GM18520 (cell line): ENCODE measurements around the gene STK32B.

Source experiments
- ATAC-seq: cut with Tn5 transposase; IDR thresholded peaks from one replicate; pipeline ENCODE4 v1.9.1; 2021; ENCODE audit not compliant: unreplicated experiment

The STK32B gene

DNA sequence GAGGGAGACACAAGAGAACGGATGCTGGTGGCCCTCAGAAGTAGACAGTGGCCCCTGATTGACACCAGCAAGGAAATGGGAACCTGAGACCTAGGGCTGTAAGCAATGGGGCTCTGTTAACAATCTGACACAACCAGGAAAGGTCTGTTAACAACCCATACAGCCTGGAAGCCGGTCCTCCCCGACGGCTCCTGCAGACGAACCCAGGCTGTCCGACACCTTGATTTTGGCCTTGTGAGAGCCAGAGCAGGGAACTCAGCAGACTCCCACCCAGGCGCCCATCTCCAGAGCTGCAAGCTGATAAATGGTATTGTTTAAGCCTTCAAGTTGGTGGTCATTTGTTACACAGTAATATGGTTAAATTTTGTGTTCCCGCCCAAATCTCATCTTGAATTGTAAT, 21.8 kb upstream of the STK32B start:
- no peak for ATAC-seq

DNA sequence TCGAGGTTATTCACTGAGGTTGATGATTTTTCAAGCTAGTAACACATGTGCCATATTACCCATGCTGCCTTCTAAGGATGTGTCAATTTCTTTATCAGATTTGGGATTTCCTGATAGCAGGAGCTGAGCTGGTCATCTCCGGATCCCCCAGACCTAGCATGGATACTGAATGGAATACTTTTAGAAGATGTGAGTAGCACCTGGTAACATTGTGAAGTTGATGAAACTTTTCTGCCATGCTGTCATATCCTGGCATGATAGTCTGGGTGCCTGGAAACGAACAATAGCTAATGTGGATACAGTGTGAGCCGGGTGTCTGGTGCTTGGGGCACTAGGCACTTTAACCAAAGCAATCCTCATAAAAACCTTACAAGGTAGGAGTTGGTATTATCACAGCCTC, 21.1 kb upstream of the STK32B start:
- no peak for ATAC-seq

DNA sequence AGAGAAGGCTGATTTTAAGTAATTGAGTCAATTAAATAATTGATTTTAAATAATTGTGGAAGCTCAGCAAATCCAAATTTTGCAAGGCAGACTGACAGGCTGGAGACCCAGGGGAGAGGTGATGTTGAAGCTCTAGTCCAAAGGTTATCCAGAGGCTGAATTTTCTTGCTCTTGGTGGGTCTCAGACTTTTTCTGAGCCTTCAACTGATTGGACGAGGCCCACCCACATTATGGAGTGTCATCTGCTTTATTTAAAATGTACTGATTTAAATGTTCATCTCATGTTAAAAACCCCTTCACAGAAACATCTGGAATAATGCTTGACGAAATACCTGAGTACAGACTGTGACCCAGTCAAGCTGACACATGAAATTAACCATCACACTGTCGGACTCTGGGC, 20.4 kb upstream of the STK32B start:
- no peak for ATAC-seq

DNA sequence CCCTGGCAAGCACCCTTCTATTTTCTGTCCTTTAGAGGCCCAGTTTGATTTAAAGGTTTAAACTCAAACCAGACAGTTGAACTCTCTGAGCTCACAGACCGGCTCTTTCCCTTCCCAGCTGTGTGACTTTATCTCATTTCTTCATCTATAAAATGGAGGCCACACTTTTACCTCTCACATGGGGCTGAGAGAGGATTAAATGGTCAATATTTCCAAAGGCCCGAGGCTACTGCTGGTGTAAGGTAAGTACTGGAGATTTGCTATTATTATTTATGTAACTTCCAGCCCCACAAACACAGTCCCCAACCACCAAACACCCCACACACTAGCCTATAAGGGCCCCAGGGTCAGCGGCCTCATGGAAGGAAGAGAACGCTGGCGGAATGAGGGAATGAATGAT, 18.5 kb upstream of the STK32B start:
- ATAC-seq, result no peak

DNA sequence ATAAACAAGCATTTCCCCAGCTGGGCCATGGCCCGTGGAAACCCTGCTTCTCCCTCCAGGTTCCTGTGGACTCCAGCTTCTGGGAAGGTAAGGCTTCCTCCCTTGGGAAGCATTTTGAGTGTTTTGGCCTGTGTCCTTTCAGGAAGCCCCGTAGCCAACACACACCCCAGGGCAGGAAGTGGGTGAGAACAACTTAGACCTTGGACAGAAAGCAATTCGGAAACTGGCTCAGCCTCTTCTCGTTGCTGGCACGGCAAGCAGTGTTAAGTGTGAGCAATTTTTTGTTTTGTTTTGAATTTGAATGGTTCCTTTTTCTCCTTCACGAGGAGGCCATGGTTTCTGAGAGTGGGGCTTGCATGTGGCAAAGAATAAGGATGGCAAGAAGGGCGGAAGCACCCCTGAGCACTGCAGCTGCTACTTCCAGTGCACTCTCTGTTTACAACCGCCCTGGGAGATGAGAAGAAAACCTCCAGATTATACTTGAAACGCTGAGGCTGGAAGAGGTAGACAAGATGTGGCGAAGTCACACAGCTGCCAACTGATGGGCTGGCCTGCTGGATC, 17.9 kb upstream of the STK32B start:
- ATAC-seq, result no peak

DNA sequence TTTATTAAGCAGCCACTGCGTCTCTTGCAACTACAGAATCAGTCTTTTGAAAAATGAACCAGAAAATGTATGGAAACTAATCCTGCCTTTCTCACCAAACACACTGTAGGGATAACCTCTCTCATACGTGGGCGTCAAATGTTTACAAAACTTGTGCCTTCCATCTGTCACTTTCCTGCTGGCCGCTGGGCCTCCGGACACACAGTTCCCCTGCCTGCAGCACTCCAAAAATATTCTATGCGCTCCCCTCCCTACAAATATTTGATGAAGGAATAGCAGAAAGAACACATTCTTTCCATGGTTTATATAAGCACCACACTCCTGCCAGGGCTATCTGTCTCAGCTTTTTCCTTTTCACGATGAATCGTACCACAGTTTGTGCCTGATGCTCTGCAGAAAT, 17.1 kb upstream of the STK32B start:
- no peak for ATAC-seq

DNA sequence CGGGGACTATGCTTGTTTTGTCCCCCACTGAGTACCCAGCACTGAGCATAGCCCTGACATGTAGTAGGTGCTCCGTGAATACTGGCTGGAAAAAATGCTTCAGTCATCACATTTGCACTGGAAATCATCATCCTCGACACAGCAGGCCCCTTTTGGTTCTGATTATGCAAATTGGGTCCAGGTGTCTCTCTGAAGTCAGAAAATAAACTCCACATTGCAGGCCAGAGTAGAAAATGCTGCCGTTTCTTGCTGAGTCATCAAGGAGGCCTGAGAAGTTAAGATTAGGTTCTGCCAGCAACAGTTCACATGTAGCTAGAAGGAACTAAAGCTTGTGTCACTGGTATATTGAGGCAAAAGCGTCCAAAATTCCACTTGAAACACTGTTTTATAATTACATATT, 15.0 kb upstream of the STK32B start:
- ATAC-seq, result no peak

DNA sequence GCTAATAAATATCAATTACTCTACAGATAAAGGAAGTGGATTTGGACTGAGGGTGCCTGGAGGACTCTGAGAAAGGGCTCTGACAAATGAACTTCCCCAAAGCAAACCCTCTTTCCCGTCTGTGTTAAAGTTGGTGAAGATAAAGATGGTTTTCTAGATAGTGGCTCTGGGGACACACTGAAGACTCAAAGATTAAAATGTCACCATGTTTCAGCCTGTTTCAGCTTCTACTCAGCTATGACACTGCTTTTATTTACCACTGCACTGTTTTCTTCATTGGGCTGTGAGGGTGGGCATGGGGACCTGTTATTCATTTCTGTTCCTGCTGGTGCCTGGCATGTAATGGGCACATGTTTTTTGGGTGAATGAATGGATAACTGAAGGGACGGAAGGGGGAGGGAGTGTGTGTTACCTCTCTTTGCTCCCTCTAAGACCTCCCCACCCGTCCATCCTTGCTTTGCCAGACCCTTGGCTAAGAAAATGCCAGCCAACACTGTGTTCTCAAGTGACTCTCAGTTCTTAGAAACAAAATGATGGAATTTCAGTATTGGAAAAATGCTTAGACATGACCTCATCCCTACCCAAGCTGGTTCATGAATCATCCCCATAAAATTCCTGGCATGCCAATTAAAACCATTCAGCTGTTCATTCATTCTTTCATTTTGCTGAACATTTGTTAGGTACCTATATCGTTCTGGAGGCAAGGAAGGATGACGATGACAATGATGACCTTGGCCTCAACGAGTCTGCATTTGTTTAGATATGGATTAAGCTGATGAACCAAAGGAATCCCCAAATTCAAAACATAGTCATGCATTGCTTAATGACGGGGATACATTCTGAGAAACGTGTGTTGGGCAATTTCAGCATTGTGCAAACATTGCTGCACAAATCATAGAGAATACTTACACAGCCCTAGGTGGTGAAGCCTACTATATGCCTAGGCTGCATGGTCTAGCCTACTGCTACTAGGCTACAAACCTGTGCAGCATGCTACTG, 13.4 kb upstream of the STK32B start:
- no peak for ATAC-seq

DNA sequence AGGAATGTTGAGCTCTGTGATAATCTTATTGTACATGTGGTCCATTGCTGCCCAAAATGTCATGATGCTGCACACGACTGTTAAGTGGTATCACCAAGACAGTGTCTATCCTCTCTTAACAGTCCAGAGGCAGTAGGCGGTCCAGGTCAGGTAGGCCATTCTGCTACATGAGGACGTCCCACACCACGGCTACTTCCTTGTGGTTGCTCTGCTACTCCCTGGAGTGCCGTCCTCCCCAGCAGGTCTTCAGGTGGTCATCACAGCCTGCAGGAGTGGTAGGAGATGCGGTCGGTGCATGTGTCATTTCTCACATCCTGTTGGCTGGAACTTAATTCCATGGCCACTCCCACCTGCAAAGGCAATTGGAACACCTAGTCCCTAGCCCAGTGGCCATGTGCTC, 11.5 kb upstream of the STK32B start:
- ATAC-seq, result no peak

DNA sequence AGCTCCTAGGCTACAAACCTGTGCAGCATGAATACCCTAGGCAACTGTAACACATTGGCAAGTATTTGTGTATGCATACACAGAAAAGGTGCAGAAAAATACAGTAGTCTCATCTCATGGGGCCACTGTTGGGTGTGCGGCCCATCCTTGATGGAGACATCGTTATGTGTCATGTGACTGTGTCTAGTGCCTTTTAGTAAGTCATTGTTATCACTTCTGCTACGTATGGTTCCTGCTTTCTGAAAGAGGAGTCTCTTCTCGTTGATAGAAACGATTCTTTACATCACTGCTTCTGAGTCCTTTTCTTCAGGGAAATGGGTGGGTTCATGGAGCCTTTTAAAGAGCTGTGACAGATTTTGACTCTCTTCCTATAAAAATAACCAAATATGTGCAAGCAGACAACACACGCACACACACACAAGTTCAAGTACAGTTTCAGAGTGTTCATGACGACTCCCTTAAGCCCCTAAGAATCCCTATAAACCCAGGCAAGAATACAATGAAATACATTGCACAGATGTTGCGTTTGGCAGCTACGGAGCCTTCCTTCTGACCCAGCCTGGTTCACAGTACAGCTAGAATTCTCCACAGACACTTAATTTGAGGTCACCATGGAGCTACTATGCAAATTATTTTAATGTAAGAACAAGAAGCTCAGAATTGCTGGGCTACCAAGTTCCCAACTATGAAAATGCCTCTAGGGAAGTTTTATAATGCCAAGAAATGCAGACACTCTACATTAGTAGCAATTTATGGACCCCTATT, 10.2 kb upstream of the STK32B start:
- no peak for ATAC-seq

DNA sequence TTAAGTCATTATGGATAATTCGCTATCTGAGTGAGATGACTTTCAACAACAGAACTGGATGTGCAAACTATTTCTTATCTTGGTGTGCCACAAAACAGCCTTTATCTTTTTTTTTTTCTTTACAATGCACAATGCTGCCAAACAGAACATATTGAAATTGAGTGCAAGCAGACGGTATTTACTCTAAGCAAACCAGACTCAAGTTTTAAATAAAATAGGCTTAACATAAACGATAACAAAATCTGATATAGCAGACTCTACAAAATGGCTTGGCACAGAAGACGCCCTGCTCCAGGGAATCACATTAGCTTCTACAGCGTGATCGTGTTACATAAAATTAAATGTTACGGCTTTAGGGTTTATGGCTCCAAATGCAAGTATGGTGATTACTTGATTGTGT, 9.6 kb upstream of the STK32B start:
- ATAC-seq, result no peak

DNA sequence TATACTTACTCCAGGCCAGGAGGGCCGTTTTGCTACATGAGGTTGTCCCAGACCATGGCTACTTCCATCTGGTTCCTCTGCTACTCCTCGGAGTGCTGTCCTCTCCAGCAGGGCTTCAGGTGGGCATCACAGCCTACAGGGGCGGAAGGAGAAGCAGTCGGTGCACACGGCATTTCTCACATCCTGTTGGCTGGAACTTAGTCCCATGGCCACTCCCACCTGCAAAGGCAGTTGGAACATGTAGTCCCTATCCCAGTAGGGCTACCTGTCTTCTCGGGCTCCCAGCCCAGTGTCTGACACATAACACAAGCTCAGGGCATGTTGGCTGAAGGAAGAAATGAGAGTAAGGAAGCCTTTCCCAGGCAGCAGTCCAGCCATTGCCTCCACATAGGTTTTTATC, 7.7 kb upstream of the STK32B start:
- no peak for ATAC-seq

DNA sequence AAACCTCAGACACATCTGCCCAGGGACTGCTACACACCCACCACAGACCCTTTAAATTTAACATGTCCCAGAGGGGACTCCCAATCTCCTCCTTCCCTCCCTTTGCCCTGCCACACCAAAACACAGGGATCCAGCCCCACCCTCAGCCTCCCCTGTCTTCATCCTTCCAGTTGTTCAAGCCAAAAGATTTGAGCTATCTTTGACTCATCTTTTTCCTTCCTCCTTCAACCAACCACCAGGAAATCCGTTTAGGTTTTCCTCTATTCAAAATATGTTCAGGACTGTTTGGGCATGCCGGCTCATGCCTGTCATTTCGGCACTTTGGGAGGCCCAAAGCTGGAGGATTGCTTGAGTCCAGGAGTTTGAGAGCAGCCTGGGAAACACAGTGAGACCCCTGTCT, 6.9 kb upstream of the STK32B start:
- no peak for ATAC-seq

DNA sequence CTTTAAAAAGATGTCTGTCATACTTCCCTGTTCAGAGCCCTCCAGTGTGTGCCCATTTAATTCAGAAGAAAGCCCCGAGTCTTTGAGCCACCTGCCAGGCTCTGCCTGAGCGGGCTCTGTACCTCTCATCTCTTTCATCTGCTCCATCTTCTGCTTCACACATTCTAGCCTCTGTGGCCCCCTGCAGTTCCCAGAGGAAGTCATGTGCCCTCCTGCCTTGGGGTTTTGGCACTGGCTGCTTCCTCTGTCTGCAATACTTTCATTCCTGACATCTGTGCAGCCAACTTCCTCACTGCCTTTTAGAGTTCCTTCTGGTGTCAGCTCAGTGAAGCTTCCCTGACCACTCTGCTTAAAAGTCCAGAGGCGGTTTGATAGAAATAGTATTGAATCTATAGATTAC, 6.2 kb upstream of the STK32B start:
- no peak for ATAC-seq

DNA sequence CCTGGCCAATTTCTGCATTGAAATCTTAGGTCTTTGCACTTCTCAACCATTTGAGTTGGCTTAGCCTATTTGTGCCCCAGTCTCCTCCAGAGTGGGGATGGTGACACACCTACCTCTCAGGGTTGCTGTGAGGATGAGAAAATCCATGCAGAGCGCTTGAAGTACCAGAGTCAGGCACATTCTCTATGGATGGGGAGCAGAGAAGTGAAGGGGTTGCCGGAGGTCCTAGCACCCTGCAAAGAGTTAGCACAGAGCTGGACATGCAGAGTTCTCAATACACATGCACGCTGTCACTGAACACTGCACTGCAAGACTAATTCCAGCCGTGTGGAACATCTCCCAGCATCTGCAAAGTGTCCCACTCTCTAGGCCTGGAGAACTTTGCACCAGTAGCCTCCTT, 2.6 kb upstream of the STK32B start:
- no peak for ATAC-seq

DNA sequence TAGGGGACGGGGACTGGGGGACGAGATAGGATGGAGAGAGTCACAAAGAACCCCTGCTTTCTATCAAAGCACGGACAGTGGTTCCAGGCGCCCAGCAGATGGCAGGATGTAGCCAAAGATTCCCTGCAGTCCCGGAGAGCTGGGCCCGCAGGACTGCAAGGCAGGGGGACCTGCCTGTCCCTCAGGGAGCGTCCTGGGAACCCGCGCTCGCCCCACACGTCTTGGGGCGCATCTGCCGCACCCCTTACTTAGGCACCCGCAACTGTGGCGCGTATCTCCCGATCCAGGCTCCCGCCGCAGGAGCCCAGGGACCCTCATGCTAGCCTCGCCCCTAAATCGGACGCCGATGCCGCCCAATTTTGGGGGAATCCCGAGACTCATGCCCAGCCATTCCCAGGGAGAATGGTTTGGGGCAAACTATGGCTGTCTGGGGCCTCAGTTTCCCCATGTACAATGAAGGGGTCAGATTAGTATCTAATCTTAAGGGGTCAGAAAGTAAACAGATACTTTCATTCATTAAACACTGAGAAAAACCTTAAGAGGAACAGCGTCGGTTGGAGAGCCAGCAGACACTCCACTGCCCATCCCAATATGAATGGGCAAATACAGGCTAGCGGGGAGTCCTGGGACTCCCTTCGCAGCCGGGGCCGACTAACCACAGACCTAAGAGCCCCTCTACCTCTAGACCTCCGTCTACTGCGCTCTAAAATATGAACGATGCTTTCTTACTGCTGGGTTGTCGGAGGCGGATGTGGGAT, 581 bp upstream of the STK32B start:
- ATAC-seq, result no peak

DNA sequence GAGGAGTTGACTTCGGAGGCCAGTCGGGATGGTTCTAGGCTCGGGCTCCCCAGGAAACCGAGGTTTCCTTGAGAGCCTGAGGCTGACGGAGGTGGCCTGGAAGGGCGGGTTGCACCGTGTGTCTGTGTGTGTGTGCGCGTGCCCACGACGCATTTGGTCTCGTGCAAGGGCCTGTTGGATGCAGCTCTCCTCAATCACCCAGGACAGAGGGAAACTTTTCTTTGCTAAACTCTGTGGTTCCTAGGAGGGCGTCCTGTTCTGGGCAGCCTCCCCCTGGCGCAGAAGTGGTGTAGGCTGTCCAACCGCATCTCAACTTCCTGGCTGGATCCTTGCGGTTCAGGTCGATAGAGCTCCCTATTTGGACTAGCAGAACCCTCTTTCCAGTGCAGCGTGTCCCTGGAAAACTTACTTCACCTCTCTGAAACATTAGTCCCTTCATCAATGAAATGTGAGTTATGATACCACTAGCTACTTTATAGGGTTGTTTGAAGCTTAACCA, 973 bp downstream of the STK32B start:
- ATAC-seq, result no peak

DNA sequence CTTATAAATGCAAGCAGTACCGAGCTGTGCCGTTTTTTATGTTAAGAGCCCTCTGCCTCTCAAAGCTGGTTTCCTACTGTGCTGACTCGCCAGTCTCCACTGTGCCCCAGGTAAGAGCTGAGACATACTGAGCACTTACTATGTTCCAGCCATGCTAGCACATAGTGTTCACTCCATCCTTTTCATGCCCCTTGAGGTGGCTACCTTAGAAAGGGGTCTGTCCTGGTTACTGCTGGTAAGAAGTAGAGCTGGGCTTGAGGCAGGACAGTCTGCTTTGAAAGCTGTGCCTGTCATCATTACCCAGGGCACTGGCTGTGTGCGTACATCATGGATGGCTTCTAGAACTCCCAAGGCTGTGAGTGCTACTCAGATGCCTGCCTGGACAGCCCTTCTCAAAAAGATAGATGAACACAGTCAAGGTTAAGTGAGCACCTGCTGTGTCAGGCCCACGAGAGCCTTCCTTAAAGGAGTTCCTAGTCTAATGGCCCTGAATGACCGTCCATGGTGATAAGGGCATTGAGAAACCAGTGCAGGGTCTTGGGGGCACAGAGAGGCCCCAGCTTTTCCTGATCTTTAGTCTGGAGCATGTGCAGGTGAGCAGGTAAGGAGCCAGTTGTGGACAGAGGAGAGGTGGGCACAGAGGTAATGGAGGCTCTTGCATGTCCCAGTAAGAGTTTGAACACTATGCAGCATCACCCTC, 1.6 kb downstream of the STK32B start:
- ATAC-seq, result no peak

DNA sequence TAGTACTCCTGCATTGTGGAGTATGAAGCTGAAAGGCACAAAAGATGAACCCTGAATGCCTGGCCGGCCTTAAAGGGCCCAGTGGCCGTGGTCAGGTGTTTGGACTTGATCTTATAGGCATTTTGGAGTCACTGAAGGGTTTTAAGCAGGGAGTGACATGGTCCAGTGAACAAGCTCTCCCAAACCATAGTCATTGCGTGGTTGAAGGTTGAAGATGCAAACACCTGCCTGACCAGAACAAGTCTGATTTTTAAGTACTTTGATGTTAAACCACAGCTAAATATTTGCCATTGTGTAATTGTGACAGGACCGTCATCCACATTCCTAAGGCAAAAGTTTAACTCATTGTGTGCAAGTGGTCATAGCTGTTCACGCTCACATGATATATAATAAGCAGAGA, 3.3 kb downstream of the STK32B start:
- ATAC-seq, result no peak

DNA sequence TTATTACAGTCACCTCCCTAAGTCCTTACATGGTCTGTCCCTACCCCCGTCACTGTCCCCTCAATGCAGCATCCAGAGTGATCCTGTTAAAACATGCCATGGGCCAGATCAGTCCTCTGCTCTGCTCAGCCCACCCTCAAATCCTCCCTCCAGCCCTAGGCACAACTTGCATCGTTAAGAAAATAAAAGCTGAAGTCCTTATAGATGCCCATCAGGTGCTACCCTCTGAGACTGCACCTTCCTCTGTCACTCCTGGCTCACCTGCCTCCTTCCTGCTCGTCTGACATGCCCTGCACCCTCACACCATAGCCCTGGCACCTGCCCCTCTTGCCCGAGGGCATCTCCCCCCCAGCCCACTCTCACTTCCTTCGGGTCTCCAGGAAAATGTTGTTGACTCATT, 4.1 kb downstream of the STK32B start:
- ATAC-seq, result no peak
